ENCODE measurements around the gene ZEB1.

DNA sequence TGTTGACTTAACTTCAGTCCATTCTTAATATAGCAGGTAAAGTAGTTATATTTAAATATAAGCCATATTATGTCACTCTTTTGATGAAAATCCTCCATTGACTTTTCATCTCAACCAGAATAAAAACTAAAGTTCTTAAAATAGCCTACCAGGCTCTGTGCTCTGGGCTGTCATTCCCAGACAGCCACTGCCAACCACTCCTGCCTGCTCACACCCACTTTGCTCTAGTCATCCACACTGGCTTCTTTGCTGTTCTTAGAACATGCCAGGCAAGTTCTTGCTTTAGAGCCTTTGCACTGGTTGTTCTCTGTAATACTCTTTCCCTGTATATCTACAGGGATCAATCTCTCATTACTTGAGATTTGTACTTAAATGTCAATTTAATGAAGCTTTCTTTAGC, 80.6 kb downstream of the ZEB1 start:
- TF ChIP-seq, protein P1, sequence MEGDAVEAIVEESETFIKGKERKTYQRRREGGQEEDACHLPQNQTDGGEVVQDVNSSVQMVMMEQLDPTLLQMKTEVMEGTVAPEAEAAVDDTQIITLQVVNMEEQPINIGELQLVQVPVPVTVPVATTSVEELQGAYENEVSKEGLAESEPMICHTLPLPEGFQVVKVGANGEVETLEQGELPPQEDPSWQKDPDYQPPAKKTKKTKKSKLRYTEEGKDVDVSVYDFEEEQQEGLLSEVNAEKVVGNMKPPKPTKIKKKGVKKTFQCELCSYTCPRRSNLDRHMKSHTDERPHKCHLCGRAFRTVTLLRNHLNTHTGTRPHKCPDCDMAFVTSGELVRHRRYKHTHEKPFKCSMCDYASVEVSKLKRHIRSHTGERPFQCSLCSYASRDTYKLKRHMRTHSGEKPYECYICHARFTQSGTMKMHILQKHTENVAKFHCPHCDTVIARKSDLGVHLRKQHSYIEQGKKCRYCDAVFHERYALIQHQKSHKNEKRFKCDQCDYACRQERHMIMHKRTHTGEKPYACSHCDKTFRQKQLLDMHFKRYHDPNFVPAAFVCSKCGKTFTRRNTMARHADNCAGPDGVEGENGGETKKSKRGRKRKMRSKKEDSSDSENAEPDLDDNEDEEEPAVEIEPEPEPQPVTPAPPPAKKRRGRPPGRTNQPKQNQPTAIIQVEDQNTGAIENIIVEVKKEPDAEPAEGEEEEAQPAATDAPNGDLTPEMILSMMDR (conservative IDR thresholded peaks at IDR 0.05 in 1 of 2, IDR thresholded peaks at IDR 0.05 in 1 of 2; ENCODE audit: low read depth in 1 of 2, low read length in 2 of 2): no peak
- no peak for TF ChIP-seq EZH2 (IDR thresholded peaks at IDR 0.05; ENCODE audit: low read length, missing control alignments)

Measured in fibroblast of lung (primary cell).